ENCODE results near the gene LRRC36. TPM values are rescaled to one million over a fixed set of nuclear protein-coding genes. Genes with fewer than 3 reads are reported as not detected.

The LRRC36 gene
- total and polyA plus RNA-seq, 2 experiments from 2014 or later, result 1.2 TPM; not detected in 1

DNA sequence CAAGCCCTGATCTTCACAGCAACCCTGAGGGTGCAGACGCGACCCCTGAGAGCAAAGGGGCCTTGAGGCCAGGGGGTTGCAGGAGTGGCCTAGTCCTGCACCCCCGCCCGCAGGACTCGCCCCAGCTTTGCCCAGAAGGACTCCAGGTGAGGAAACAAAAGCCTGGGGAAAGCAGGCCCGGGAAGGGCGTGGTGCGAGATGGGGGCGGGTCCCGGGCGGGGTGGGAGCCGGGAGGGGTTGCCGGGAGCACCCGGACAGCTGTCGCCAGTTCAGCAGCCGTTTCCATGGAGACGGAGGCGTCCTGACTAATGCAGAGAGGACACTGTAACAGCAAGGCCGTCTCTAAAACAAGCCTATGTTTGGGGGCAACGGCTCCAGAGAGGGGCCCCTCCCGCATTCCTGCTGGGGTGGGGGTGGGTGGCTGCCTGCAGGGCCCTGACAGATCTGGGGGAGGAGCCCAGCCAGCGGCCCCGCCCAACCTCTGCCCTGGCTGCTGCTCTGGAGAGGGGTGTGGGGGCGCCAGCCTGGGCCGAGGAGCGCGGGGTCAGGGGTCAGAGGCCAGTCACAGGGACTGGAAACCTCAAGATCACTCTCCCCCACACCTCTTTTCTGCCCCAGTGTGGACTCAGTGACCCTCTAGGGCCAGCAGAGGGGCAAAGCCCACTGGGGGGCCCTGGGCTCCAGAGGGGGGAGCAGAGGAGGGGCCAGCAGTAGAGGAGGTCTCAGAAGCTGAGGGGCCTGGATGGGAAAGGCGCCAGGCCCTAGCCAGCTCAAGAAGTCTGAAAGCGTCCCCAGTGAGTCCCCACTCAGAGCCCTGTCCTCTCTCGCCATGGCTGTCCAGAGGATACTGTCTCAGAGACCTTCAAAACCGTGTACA lies 69.8 kb downstream of the LRRC36 start (continued):
- TF ChIP-seq, protein P1, sequence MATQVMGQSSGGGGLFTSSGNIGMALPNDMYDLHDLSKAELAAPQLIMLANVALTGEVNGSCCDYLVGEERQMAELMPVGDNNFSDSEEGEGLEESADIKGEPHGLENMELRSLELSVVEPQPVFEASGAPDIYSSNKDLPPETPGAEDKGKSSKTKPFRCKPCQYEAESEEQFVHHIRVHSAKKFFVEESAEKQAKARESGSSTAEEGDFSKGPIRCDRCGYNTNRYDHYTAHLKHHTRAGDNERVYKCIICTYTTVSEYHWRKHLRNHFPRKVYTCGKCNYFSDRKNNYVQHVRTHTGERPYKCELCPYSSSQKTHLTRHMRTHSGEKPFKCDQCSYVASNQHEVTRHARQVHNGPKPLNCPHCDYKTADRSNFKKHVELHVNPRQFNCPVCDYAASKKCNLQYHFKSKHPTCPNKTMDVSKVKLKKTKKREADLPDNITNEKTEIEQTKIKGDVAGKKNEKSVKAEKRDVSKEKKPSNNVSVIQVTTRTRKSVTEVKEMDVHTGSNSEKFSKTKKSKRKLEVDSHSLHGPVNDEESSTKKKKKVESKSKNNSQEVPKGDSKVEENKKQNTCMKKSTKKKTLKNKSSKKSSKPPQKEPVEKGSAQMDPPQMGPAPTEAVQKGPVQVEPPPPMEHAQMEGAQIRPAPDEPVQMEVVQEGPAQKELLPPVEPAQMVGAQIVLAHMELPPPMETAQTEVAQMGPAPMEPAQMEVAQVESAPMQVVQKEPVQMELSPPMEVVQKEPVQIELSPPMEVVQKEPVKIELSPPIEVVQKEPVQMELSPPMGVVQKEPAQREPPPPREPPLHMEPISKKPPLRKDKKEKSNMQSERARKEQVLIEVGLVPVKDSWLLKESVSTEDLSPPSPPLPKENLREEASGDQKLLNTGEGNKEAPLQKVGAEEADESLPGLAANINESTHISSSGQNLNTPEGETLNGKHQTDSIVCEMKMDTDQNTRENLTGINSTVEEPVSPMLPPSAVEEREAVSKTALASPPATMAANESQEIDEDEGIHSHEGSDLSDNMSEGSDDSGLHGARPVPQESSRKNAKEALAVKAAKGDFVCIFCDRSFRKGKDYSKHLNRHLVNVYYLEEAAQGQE (IDR thresholded peaks at IDR 0.05; ENCODE audit: unreplicated experiment), result no peak
- no peak for TF ChIP-seq JUNB (IDR thresholded peaks at IDR 0.05; ENCODE audit: unreplicated experiment)
- TF ChIP-seq, protein P2, sequence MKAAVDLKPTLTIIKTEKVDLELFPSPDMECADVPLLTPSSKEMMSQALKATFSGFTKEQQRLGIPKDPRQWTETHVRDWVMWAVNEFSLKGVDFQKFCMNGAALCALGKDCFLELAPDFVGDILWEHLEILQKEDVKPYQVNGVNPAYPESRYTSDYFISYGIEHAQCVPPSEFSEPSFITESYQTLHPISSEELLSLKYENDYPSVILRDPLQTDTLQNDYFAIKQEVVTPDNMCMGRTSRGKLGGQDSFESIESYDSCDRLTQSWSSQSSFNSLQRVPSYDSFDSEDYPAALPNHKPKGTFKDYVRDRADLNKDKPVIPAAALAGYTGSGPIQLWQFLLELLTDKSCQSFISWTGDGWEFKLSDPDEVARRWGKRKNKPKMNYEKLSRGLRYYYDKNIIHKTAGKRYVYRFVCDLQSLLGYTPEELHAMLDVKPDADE (IDR thresholded peaks at IDR 0.05), result no peak
- TF ChIP-seq EZH2phosphoT487 (IDR thresholded peaks at IDR 0.05; ENCODE audit: unreplicated experiment), result no peak
- TF ChIP-seq ZNF114 (CRISPR knock-in tag; IDR thresholded peaks at IDR 0.05), result no peak
- TF ChIP-seq NANOG (IDR thresholded peaks at IDR 0.05; ENCODE audit: borderline replicate concordance), result no peak

DNA sequence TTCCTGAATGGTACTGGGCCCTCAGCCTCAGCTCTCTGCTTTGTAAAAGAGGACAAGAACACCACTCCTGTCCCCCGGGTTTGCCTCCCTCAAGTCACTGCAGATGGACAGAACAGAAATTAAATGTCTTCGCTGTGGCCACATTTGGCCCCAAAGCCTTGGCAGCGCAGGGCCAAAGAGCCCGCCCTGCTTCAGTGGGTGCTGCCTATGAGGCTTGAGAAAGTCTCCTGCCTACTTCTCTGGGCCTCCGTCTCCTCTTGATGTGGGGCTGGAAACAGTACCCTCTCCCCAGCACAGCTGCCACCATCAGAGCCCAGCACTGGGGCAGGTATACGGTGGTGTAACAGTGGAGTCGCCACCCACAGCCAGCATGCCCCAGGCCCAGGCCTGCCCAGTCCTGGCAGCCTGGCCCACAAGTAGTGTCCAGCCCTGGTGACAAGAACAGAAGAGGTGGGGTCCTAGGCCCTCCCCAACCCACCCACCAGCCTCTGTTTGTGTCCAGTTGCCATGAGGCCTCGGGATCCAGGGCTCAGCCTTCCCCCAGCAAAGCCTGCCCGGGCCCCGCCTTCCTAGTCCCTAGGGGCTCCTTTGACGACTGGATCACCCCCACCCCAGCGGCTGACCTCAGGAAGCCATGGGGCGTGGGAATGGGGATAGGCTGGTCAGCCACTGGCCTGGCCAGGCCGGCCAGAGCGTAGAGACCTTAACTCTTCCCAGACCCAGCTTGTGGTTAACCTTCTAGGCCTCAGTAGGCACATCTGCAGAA lies 70.6 kb downstream of the LRRC36 start:
- Mint-ChIP-seq H3K27ac (no peak overlapping the region), H3K4me3 (no peak overlapping the region; the same call in 2 of the 3 replicates), H3K36me3 (ENCODE audit: low read depth) (no peaks in the 10 kb centered on the region), H3K4me1 (peaks cover 21% of the 10 kb centered on the region), H3K9me3 (no peaks in the 10 kb centered on the region), H3K27me3 (ENCODE audit: insufficient read depth, low read depth, poor library complexity) (peaks cover 49% of the 10 kb centered on the region)
- Histone ChIP-seq H3K27ac (ENCODE audit: low read depth) (no peak overlapping the region), H3K4me1 (ENCODE audit: insufficient read depth) (peaks cover 34% of the 10 kb centered on the region), H3K9me2 (ENCODE audit: insufficient read depth) (no peaks in the 10 kb centered on the region), H3K27me3 (ENCODE audit: insufficient read depth) (peaks cover 39% of the 10 kb centered on the region), H2AFZ (0 out of 2 replicates have a peak overlapping the region, but pooled peaks have one; percentile 47), H3K4me3 (no peak overlapping the region), H3F3A (replicated peaks; ENCODE audit: low read depth) (0 out of 2 replicates have a peak, but pooled peaks cover 10% of the 10 kb centered on the region), H3K36me3 (ENCODE audit: insufficient read depth) (no peaks in the 10 kb centered on the region), H3K79me2 (replicated peaks; ENCODE audit: insufficient read depth) (no peaks in the 10 kb centered on the region), H3K4me2 (peak overlapping the region; percentile 83), H4K20me1 (replicated peaks; ENCODE audit: insufficient read depth) (no peaks in the 10 kb centered on the region)
- DNase-seq (ENCODE audit: low spot score) (no peak), ATAC-seq (no peak)
- TF ChIP-seq JUNB (IDR thresholded peaks at IDR 0.05; ENCODE audit: unreplicated experiment), result no peak
- TF ChIP-seq, protein P1 (IDR thresholded peaks at IDR 0.05; ENCODE audit: unreplicated experiment), result no peak
- TF ChIP-seq ZNF331 (CRISPR knock-in tag; IDR thresholded peaks at IDR 0.05; ENCODE audit: low read depth), result no peak
- no peak for TF ChIP-seq EZH2phosphoT487 (IDR thresholded peaks at IDR 0.05; ENCODE audit: unreplicated experiment)
- TF ChIP-seq, protein P3, sequence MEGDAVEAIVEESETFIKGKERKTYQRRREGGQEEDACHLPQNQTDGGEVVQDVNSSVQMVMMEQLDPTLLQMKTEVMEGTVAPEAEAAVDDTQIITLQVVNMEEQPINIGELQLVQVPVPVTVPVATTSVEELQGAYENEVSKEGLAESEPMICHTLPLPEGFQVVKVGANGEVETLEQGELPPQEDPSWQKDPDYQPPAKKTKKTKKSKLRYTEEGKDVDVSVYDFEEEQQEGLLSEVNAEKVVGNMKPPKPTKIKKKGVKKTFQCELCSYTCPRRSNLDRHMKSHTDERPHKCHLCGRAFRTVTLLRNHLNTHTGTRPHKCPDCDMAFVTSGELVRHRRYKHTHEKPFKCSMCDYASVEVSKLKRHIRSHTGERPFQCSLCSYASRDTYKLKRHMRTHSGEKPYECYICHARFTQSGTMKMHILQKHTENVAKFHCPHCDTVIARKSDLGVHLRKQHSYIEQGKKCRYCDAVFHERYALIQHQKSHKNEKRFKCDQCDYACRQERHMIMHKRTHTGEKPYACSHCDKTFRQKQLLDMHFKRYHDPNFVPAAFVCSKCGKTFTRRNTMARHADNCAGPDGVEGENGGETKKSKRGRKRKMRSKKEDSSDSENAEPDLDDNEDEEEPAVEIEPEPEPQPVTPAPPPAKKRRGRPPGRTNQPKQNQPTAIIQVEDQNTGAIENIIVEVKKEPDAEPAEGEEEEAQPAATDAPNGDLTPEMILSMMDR (conservative IDR thresholded peaks at IDR 0.05; ENCODE audit: low read depth in 2 of 2), result no peak
- TF ChIP-seq CREB1 (CRISPR knock-in tag; IDR thresholded peaks at IDR 0.05; ENCODE audit: low read depth), result no peak
